RKO (cell line): ENCODE results near the gene TSPAN3.

Experiments
- DNase-seq: peaks from one replicate; pipeline ENCODE4 v3.0.0-alpha.2; 2016; ENCODE audit warnings: low spot score

The TSPAN3 gene

GRCh38 chr15:77070495-77071304 lies at the start of gene TSPAN3:
TSS of gene TSPAN3 (minus strand) at chr15:77071109. CDS start at chr15:77070954, 155 bp downstream.
- peak; percentile 95 for DNase-seq

- no peak for DNase-seq
Measured at GRCh38 chr15:77120576-77120975, 49.7 kb upstream of the TSPAN3 start.

- DNase-seq = no peak
Measured at GRCh38 chr15:77119446-77119845, 48.5 kb upstream of the TSPAN3 start.

- peak; percentile 79 for DNase-seq
Measured at GRCh38 chr15:77118882-77119321, 48.0 kb upstream of the TSPAN3 start.

GRCh38 chr15:77115179-77115578 lies 44.3 kb upstream of the TSPAN3 start:
- no peak for DNase-seq

- DNase-seq = no peak
Measured at GRCh38 chr15:77112838-77113504, 42.1 kb upstream of the TSPAN3 start.

GRCh38 chr15:77111789-77112188 lies 40.9 kb upstream of the TSPAN3 start:
- DNase-seq = no peak

- DNase-seq = peak; percentile 49
Measured at GRCh38 chr15:77107531-77108355, 36.8 kb upstream of the TSPAN3 start.

GRCh38 chr15:77107068-77107467 lies 36.2 kb upstream of the TSPAN3 start:
- DNase-seq = no peak

- DNase-seq = no peak
Measured at GRCh38 chr15:77104155-77104554, 33.2 kb upstream of the TSPAN3 start.

- DNase-seq = no peak
Measured at GRCh38 chr15:77099741-77100463, 29.0 kb upstream of the TSPAN3 start.

GRCh38 chr15:77098572-77098971 lies 27.7 kb upstream of the TSPAN3 start:
- DNase-seq = no peak

GRCh38 chr15:77097921-77098320 lies 27.0 kb upstream of the TSPAN3 start:
- no peak for DNase-seq

GRCh38 chr15:77097248-77097721 lies 26.4 kb upstream of the TSPAN3 start:
- DNase-seq = no peak

GRCh38 chr15:77096541-77096940 lies 25.6 kb upstream of the TSPAN3 start:
- DNase-seq = no peak

GRCh38 chr15:77096138-77096537 lies 25.2 kb upstream of the TSPAN3 start:
- DNase-seq = no peak

- DNase-seq = no peak
Measured at GRCh38 chr15:77094397-77095030, 23.6 kb upstream of the TSPAN3 start.

- DNase-seq = no peak
Measured at GRCh38 chr15:77093436-77093835, 22.5 kb upstream of the TSPAN3 start.

- no peak for DNase-seq
Measured at GRCh38 chr15:77091097-77091496, 20.2 kb upstream of the TSPAN3 start.

GRCh38 chr15:77087213-77087612 lies 16.3 kb upstream of the TSPAN3 start:
- DNase-seq = no peak

GRCh38 chr15:77085297-77085696 lies 14.4 kb upstream of the TSPAN3 start:
- DNase-seq = peak; percentile 39
